HCT116 (cell line): Measurements from ENCODE around the gene NDUFB8. TPM values are rescaled to one million over a fixed set of nuclear protein-coding genes. Genes with fewer than 3 reads are reported as not detected.

Experiments used
- ATAC-seq: fragments of 200-7000 bp; cut with Tn5 transposase; 2 replicates; pipeline ENCODE4 v1.9.1; 2020; ENCODE audit warnings: mild to moderate bottlenecking, moderate library complexity
- BruUV-seq: library from RNA; stranded (reverse); fragments of 400-500 nt; replicated peaks from 2 replicates; lab custom pipeline; 2021; lab: Mats Ljungman, UMichigan
- CTCF ChIA-PET: fragments of 300-600 bp; sonication (Branson Sonifier 250); formaldehyde crosslinking; loops from one replicate; lab custom pipeline; 2021; ENCODE audit warnings: antibody characterized with exemption; lab: Charles Lee
- POLR2A ChIA-PET: fragments of 300-600, 350-600 bp; sonication (Branson Sonifier 250); formaldehyde crosslinking; loops from one replicate; lab custom pipeline; 2021; ENCODE audit warnings: antibody characterized with exemption; lab: Charles Lee
- RAD21 ChIA-PET, 2 experiments: fragments of 300-600 bp; sonication (Branson Sonifier 250); formaldehyde crosslinking; loops; one replicate each; lab custom pipeline; 2023; ENCODE audit warnings: low total read pairs in 2 of 2; ENCODE audit not compliant: uncharacterized antibody in 2 of 2, unreplicated experiment in 2 of 2, low non-redundant PET in 1 of 2; lab: Charles Lee
- DNase-seq: peaks from one replicate; pipeline ENCODE4 v3.0.0-alpha.2; 2010; ENCODE audit warnings: low read depth, low spot score
- H2AFZ ChIP-seq: fragments of 200-600 bp; shearing (Covaris generic), sonication (generic); 2 replicates; pipeline ENCODE4 v1.6.1; 2017; ENCODE audit warnings: low read depth, mixed run types, mixed read lengths, antibody characterized with exemption, low read length; ENCODE audit not compliant: poor library complexity, severe bottlenecking
- H3K27ac ChIP-seq: 2 replicates; pipeline ENCODE4 v1.5.1; 2012; ENCODE audit warnings: low read depth, low read length
- H3K27me3 ChIP-seq: fragments of 200-600 bp; sonication (generic); 2 replicates; pipeline ENCODE4 v1.6.1; 2016; ENCODE audit warnings: mixed run types, low read length, mixed read lengths; ENCODE audit not compliant: insufficient read depth
- H3K36me3 ChIP-seq, 2 experiments: fragments of 200-500 bp in 1 of 2; fragments of 200-600 bp in 1 of 2; sonication (Bioruptor generic) in 1 of 2; sonication (generic) in 1 of 2; 2 replicates each; pipeline versions ENCODE4 v1.5.1 to v1.6.1; 2014 to 2016; ENCODE audit warnings: low read length in 2 of 2, inconsistent platforms in 1 of 2, mixed read lengths in 1 of 2, mixed run types in 1 of 2; ENCODE audit not compliant: insufficient read depth in 2 of 2, control insufficient read depth in 1 of 2
- H3K4me1 ChIP-seq, 2 experiments: fragments of 200-600 bp in 1 of 2; sonication (generic) in 1 of 2; 2 replicates each; pipeline versions ENCODE4 v1.5.1 to v1.6.1; 2012 to 2017; ENCODE audit warnings: low read length in 2 of 2, inconsistent platforms in 1 of 2, mild to moderate bottlenecking in 1 of 2, mixed read lengths in 1 of 2, mixed run types in 1 of 2, moderate library complexity in 1 of 2; ENCODE audit not compliant: insufficient read depth in 2 of 2, control insufficient read depth in 1 of 2
- H3K4me2 ChIP-seq: fragments of 200-600 bp; sonication (generic); 2 replicates; pipeline ENCODE4 v1.6.1; 2017; ENCODE audit warnings: mixed run types, low read length, mixed read lengths
- H3K4me3 ChIP-seq, 2 experiments: fragments of 200-600 bp in 1 of 2; sonication (generic) in 1 of 2; replicated peaks in 1 of 2; 2 replicates each; pipeline ENCODE4 v1.5.1; 2011 to 2016; ENCODE audit warnings: low read length in 2 of 2, control low read depth in 1 of 2, low read depth in 1 of 2, mild to moderate bottlenecking in 1 of 2, mixed read lengths in 1 of 2, mixed run types in 1 of 2
- H3K79me2 ChIP-seq: fragments of 200-600 bp; sonication (generic); 2 replicates; pipeline ENCODE4 v1.6.1; 2017; ENCODE audit warnings: mild to moderate bottlenecking, mixed run types, low read length, moderate library complexity, mixed read lengths; ENCODE audit not compliant: insufficient read depth
- H3K9ac ChIP-seq: fragments of 200-600 bp; sonication (generic); 2 replicates; pipeline ENCODE4 v1.6.1; 2016; ENCODE audit warnings: low read length, mixed read lengths
- H3K9me2 ChIP-seq: fragments of 200-600 bp; sonication (generic), shearing (Covaris generic); 2 replicates; pipeline ENCODE4 v1.6.1; 2017; ENCODE audit warnings: mixed run types, mild to moderate bottlenecking, moderate library complexity; ENCODE audit not compliant: insufficient read depth
- H3K9me3 ChIP-seq, 2 experiments: fragments of 200-500 bp in 1 of 2; fragments of 200-600 bp in 1 of 2; sonication (Bioruptor generic) in 1 of 2; sonication (generic) in 1 of 2; 2 replicates each; pipeline ENCODE4 v1.6.1; 2014 to 2017; ENCODE audit warnings: low read length in 2 of 2, mixed read lengths in 2 of 2, inconsistent platforms in 1 of 2, low read depth in 1 of 2, mild to moderate bottlenecking in 1 of 2, mixed run types in 1 of 2, moderate library complexity in 1 of 2; ENCODE audit not compliant: control insufficient read depth in 1 of 2, insufficient read depth in 1 of 2
- H4K20me1 ChIP-seq: fragments of 200-600 bp; sonication (generic), shearing (Covaris generic); 2 replicates; pipeline ENCODE4 v1.6.1; 2017; ENCODE audit warnings: mixed run types, mild to moderate bottlenecking, moderate library complexity; ENCODE audit not compliant: insufficient read depth
- CEBPB ChIP-seq: IDR thresholded peaks from 2 replicates; pipeline ENCODE4 v1.6.1; 2012; ENCODE audit warnings: low read depth
- ELF1 ChIP-seq: IDR thresholded peaks from 2 replicates; pipeline ENCODE4 v1.6.1; 2012; ENCODE audit warnings: low read depth, borderline replicate concordance
- SIN3A ChIP-seq: IDR thresholded peaks from 2 replicates; pipeline ENCODE4 v1.6.1; 2012; ENCODE audit warnings: low read depth
- SP1 ChIP-seq: IDR thresholded peaks from 2 replicates; pipeline ENCODE4 v1.6.1; 2012; ENCODE audit warnings: low read depth
- SRF ChIP-seq: IDR thresholded peaks from 2 replicates; pipeline ENCODE4 v1.6.1; 2012; ENCODE audit warnings: low read depth
- intact Hi-C: fragments of 100-400 bp; cut with micrococcal nuclease; formaldehyde crosslinking; loops from 2 replicates; pipeline ENCODE4 v1.10.0; 2022
- total RNA-seq: library from RNA; stranded (reverse); gene quantifications from one replicate; pipeline ENCODE4 v1.2.1, GENCODE V29; 2021; ENCODE audit not compliant: unreplicated experiment

NDUFB8 gene
- total RNA-seq, 1 experiment from 2014 or later: 243 TPM

GRCh38 chr10:100534726-100535125 is 5.1 kb upstream of the NDUFB8 start:
- CTCF ChIA-PET: interaction anchor here (1.1 to 4.1 kb wide), 10 partner anchors 16 to 689 kb away, joined by 3 to 36 read pairs (median 7); partner anchors contain the start of gene SEC31B
- Histone ChIP-seq H3K9ac (no peak overlapping the region), H3K4me1 (peaks cover 10 to 26% of the 10 kb centered on the region in 2 experiments), H3K79me2 (peaks cover 45% of the 10 kb centered on the region), H2AFZ (peak overlapping the region; percentile 99), H3K27me3 (no peaks in the 10 kb centered on the region), H3K9me3 (no peaks in the 10 kb centered on the region), H3K4me3 (no peak overlapping the region), H4K20me1 (no peaks in the 10 kb centered on the region), H3K27ac (no peak overlapping the region), H3K4me2 (peak overlapping the region; percentile 86; the same call in 1 of the 2 replicates), H3K9me2 (no peaks in the 10 kb centered on the region), H3K36me3 (peaks cover 17 to 21% of the 10 kb centered on the region in 2 experiments)
- no peak for ATAC-seq
- intact Hi-C loops: no loop called here
- no TSS peak for BruUV-seq
- DNase-seq: no peak
- POLR2A ChIA-PET: interaction anchor here (1.0 to 1.5 kb wide), 2 partner anchors 53 to 209 kb away, joined by 3 read pairs; no protein-coding TSS in a partner anchor
- TF ChIP-seq ELF1: no peak
- no peak for TF ChIP-seq SP1
- RAD21 ChIA-PET: no interaction called here

- ChIA-PET RAD21 (no interaction called here), CTCF (no interaction called here), POLR2A (no interaction called here)
- Histone ChIP-seq H3K4me3 (no peak overlapping the region), H3K4me1 (peaks cover 11 to 32% of the 10 kb centered on the region in 2 experiments), H3K27me3 (no peaks in the 10 kb centered on the region), H3K9me2 (no peaks in the 10 kb centered on the region), H4K20me1 (no peaks in the 10 kb centered on the region), H3K36me3 (peaks cover 7 to 9% of the 10 kb centered on the region in 2 experiments; a peak in 3 of 4 replicates), H3K9ac (no peak overlapping the region)
- no peak for DNase-seq
- intact Hi-C loops: no loop called here
- no TSS peak for BruUV-seq
- TF ChIP-seq CEBPB: no peak
- TF ChIP-seq SP1: no peak
- TF ChIP-seq SRF: no peak
- no peak for TF ChIP-seq SIN3A
- TF ChIP-seq, all 23 proteins: peak for 0
- Histone ChIP-seq H3K79me2 (peaks cover 45% of the 10 kb centered on the region), H3K9me3 (no peaks in the 10 kb centered on the region), H3K4me2 (no peak overlapping the region), H2AFZ (peak overlapping the region; percentile 1), H3K27ac (no peak overlapping the region)
- ATAC-seq: no peak
These were observed 2.1 kb upstream of the NDUFB8 start for GRCh38 chr10:100531761-100532160.
